Measurements from ENCODE around the gene ASB13.

DNA sequence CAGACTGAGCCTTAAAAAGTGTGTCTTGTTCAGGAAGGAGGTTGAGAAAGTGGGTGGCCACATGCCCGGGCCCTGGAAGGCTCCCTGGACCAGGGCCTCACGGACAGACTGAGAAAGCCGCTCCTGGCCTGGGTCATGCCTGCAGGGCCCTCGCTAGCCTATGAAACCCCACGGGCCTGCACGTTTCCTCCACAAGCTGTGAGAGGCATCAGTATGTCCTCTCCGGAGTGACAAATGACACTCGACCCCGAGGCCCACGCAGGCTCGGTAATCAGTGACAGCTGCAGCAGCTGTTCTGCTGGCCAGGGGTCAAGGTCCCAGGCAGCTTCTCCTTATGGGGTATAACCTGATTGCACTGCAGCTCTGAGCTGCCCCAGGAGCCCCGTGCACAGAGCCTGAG is 47.6 kb downstream of the ASB13 start:
- TF ChIP-seq CTCF (IDR thresholded peaks at IDR 0.05) (no peak), POLR2A (IDR thresholded peaks at IDR 0.05) (no peak)
